Transverse colon (tissue), 3 donors: ENCODE data around the gene FAM78B.

Source experiments
- EP300 ChIP-seq: sonication (generic); formaldehyde crosslinking; IDR thresholded peaks from one replicate; pipeline ENCODE4 v1.6.1; 2017; ENCODE audit warnings: antibody characterized with exemption, low read depth
- POLR2A ChIP-seq: fragments of 450-650 bp; IDR thresholded peaks from one replicate; pipeline ENCODE4 v1.6.1; 2016; ENCODE audit warnings: antibody characterized with exemption, mild to moderate bottlenecking, moderate library complexity
- TF ChIP-seq, protein P1 (sequence below), 5 experiments: fragments of 200-600 bp in 3 of 5; fragments of 450-650 bp in 2 of 5; sonication (generic) in 3 of 5; IDR thresholded peaks; 1 replicate in 2 of 5; 2 replicates in 3 of 5; pipeline ENCODE4 v1.5.1; 2016 to 2017; ENCODE audit warnings: antibody characterized with exemption in 5 of 5, inconsistent platforms in 3 of 5, mild to moderate bottlenecking in 2 of 5, moderate library complexity in 1 of 5

- TF ChIP-seq, protein P1, sequence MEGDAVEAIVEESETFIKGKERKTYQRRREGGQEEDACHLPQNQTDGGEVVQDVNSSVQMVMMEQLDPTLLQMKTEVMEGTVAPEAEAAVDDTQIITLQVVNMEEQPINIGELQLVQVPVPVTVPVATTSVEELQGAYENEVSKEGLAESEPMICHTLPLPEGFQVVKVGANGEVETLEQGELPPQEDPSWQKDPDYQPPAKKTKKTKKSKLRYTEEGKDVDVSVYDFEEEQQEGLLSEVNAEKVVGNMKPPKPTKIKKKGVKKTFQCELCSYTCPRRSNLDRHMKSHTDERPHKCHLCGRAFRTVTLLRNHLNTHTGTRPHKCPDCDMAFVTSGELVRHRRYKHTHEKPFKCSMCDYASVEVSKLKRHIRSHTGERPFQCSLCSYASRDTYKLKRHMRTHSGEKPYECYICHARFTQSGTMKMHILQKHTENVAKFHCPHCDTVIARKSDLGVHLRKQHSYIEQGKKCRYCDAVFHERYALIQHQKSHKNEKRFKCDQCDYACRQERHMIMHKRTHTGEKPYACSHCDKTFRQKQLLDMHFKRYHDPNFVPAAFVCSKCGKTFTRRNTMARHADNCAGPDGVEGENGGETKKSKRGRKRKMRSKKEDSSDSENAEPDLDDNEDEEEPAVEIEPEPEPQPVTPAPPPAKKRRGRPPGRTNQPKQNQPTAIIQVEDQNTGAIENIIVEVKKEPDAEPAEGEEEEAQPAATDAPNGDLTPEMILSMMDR (IDR thresholded peaks at IDR 0.05) = no peak
- TF ChIP-seq EP300 (no peak), POLR2A (no peak)
Observed at GRCh38 chr1:166031932-166032571, 134.7 kb downstream of the FAM78B start.
